GM19238 (cell line): Measurements from ENCODE around the gene ATRNL1.

Experiments
- DNase-seq: peaks from one replicate; pipeline ENCODE4 v3.0.0; 2011; ENCODE audit warnings: low spot score; ENCODE audit not compliant: insufficient read length

ATRNL1 gene

DNA sequence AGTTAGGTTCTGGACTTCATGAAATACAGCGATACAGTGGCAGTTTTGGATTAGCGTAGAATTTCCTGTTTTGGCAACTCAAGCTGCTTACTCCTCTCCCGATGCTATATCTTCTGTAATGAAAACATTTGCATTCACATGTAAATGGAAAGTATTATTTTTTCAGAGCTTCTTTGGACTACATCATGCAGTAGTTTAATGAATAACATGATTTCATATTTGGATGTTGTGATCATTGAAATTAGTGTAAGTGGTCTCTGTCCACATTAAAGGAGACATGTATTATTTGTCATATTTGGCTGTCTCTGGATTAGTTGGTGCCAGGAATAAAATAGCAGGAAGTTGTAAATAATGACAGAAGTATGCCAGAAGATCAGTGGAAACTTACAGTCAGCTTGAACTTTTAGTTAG is 848.2 kb downstream of the ATRNL1 start:
- no peak for DNase-seq

DNA sequence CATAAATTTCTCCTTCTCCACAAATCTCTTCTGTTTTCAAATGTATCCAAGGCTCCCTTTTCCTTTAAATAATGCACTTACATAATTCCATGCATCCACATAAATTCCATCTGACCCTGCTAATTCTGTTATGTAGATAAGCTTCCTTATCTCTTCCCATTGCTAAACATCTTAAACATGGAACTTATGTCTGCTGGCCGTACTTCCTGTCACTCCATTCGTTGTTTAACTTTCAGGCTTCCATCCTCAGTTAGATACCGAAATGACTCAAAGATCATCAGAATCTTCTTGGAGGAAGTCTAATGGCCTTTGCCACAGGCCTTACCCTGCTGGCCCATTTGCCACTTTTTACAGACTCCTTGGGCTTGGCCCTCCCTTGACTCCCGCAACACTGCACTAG is 848.9 kb downstream of the ATRNL1 start:
- DNase-seq = no peak

- no peak for DNase-seq
Measured at GRCh38 chr10:115944538-115944937, 851.4 kb downstream of the ATRNL1 start.

DNA sequence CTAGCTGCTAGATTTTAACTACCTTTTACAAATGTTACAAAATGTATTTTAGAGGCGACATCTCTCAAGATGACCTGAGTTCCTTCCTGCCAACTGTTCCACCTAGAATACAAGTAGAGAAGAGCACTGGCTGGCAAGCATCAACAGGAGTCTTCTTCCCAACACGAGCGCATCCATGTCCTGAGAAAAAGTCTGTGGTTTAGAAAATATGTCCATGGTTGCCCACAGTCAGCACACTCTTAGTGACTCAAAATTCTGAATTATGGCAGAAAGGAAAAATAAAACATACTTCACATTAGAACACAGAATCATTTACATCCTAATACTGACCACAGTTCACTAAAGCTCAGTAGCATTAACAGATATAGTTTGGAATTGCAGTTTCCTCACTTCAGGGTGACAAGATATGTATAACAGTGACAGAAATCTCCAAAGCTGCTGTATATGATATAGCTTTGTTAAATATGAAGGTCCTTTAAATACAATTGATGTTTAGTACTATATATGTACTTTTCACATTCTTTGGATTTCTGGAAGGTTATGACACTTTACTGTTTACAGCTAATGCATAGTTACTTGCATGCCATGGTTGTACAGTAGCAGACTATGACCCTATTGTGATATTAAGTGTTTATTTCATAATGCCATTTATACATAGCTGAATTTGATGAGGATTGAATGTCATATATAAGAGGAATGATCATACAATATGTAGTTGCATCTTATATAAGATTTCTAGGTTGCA is 852.7 kb downstream of the ATRNL1 start:
- DNase-seq = no peak

DNA sequence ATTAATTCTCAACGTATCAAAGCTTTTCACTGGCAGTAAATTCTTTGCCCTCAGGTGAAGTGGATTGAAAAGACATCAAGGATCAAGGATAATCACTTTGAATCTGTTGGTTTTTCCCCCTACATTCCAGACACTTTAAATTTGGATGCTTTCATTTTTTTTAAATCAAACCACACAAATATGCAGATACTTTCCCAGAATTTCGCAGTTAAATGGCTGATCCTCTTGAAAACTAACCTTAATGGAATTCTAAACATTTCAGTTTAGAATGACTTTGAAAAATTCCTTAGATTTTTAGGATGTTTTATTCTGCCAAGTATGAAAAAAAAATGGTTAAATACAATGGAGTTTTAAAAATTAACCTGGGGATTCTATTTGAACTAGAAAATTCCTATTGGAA is 853.9 kb downstream of the ATRNL1 start:
- DNase-seq = no peak

GRCh38 chr10:115948465-115948864 is 855.3 kb downstream of the ATRNL1 start:
- DNase-seq = no peak

- no peak for DNase-seq
Measured at GRCh38 chr10:115949282-115949844, 856.2 kb downstream of the ATRNL1 start.

GRCh38 chr10:115950320-115950719 is 857.2 kb downstream of the ATRNL1 start:
- no peak for DNase-seq

DNA sequence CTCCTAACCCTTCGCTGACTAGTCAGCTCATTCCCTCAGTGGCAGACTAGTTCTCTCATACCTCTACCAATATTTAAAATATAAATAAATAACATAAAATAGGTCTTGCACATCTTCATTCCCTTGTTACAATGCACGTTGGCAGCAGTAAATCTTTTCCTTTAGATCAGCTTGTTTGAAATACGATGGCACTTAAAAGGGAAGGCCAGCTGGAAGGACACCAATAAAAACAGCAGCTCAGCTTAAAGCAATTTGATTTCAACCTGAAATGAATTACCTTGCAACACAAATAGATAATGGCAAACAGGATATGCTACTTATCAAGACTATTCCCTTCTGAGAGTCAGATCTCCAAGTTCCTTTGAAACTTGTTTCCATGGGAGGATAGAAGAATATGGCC is 858.1 kb downstream of the ATRNL1 start:
- DNase-seq = no peak

- no peak for DNase-seq
Measured at GRCh38 chr10:115953281-115953680, 860.1 kb downstream of the ATRNL1 start.

DNA sequence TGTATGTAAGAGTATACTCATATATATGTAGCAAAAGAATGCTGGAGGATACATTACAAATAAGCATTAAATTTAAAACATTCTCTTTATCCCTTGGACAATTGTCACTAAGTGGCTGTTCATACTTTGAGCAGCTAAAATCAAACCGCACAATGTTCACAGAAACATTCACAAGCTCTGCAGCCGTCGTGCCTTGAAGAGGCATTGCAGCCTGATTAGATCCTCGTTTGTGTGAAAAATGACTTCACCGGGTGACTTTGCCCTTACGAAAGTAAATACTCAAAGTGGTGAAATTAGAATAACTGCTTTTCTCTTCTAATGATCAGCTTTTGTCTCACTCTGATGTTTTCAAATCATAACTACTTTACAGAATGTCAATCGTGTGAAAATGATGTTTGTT is 860.8 kb downstream of the ATRNL1 start:
- DNase-seq = no peak

- DNase-seq = no peak
Measured at GRCh38 chr10:115956225-115957011, 863.3 kb downstream of the ATRNL1 start.

DNA sequence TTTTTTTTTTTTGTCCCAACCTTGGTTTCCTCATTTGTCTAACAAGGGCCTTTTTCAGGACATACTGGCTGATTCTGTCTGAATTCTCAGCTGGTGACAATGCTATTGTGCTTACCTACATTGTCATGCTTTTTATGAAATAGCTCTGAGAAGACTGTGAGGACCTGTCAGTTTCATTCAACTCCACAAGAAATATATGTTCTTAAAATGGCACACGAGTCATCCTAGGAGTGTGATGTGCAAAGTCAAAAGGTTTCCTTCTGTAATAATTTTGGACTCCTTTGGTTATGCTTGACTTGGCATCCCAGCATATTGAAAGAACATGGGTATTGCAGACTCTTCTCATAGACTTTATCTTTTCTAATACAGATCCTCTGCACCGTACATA is 863.8 kb downstream of the ATRNL1 start:
- DNase-seq = no peak

DNA sequence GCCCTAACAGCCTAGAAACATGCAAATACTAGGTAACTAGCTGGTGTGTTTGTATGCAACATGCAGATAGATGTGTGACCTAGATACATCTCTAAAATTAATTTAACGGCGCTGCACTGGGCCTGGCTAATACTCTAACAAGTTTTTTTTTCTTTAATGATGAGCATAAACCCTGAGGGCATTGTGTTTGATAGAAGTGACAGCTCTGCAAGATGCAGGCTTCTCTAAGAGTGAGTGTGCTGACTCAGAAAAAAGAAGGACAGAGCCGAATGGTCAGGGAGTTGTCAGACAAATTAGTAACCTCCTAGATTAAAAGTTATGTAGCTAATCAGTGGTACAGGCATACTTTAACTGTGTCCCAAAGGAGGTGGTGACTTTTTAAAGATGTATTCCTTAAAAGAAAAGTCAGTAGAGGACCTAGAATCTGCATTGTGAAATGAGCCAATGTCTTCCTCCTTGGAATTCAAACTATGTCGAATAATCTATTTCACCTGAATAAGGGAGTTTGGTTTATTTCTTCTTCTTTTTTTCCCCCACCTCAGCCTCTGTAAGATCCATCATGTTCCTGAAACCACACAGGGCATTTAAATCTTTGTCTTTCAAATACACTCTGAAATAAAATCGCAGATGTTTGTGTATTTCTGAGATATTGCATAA is 864.7 kb downstream of the ATRNL1 start:
- no peak for DNase-seq

DNA sequence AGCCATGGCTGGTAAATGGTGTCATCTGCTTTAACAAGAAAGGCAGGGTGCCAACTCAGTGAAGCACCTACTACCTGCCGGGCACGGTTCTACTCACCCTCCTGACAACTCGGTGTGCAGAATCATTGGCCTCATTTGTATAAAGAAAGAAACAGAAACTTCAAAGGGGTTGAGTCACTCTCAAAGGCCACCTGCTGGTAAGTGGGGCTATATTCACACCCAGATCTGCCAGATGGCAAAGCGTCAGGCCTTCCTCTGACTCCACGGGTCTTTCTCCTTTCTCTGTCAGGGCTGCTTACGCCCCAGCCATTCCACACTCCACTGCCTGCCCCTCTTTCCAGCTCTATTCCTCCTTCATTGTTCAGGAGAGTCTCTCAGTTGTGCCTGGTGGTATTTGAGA is 870.7 kb downstream of the ATRNL1 start:
- DNase-seq = no peak

GRCh38 chr10:115964827-115965226 is 871.7 kb downstream of the ATRNL1 start:
- DNase-seq = no peak

DNA sequence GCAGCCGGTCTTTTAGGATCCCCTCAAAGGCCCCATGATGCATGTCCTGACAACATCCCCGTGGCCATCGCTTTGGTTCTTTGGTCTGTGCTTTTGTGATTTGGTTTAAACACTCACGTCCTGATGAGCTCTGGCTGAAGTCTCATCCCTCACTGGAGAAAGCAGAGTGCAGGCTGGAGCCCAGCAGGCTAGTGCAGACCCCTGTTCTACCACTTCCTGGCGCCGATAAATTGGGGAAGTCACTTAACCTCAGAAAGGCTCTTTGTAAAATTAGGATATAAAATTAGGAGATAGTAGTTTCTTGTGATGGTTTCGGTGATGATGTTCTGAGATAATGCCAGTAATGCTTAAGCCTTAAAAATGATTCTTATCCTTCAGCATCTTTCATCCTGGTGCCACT is 872.2 kb downstream of the ATRNL1 start:
- no peak for DNase-seq

DNA sequence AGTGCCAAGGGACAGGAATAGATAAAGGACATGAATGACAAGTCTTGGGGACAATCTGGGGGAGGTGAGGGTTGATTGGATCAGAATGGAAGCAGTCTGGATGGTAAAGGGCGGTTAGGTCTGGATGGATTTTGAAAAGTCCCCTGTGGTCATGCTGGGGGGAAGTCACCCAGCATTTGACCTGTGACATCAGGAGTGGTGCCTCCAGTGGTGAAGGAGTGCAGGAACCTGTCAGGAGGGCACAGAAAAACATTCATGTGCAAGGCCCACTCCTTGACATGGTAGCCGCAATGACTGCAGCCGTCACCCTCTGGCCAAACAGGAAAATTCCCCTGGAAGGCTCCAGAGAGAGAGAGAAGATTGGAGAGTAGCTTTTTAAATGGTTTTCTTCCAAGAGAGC is 875.1 kb downstream of the ATRNL1 start:
- DNase-seq = no peak

GRCh38 chr10:115969591-115969990 is 876.4 kb downstream of the ATRNL1 start:
- no peak for DNase-seq

- no peak for DNase-seq
Measured at GRCh38 chr10:115971921-115972320, 878.8 kb downstream of the ATRNL1 start.

DNA sequence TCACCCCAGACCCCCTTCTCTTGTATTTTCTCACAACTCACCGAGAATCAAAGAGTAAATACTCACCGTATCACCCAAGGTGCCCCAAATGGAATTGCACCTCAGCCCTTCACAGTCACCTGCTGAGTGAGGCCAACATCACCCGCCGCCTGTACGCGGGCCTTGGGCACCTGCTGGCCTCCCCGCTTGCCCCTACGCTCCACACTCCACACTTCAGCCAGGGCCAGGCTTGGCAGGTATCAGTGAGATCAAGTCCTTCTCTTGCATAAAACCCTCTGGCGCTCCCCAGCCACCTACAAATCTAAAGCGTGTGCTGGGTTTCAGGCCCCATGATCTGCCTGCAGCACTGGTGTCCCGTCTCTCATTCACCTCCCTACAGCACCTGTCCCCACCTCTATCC is 879.3 kb downstream of the ATRNL1 start:
- no peak for DNase-seq

- no peak for DNase-seq
Measured at GRCh38 chr10:115974351-115974750, 881.2 kb downstream of the ATRNL1 start.
